H1 (cell line): Measurements from ENCODE around the gene DENND2C. TPM values are rescaled to one million over a fixed set of nuclear protein-coding genes. Genes with fewer than 3 reads are reported as not detected.

ENCODE experiments used
- CTCF ChIA-PET: fragments of 300-600 bp; sonication (Branson Sonifier 250); formaldehyde crosslinking; loops from one replicate; lab custom pipeline; 2021; ENCODE audit not compliant: partially characterized antibody; lab: Charles Lee
- POLR2A ChIA-PET: fragments of 300-600 bp; sonication (Branson Sonifier 250); formaldehyde crosslinking; loops from one replicate; lab custom pipeline; 2021; ENCODE audit warnings: inconsistent platforms; ENCODE audit not compliant: partially characterized antibody; lab: Charles Lee
- DNase-seq, 2 experiments: peaks; one replicate each; pipeline versions ENCODE4 v3.0.0 to v3.0.0-alpha.2; 2010 to 2022; ENCODE audit warnings: low spot score in 2 of 2, low read depth in 1 of 2, mixed read lengths in 1 of 2
- FAIRE-seq: peaks from 2 replicates; lab custom pipeline; 2011; peaks lifted over from hg19 to GRCh38; lab: Jason Lieb, UNC
- H2AFZ ChIP-seq: 2 replicates; pipeline ENCODE4 v1.8.1; 2012; ENCODE audit warnings: low read length, inconsistent platforms
- H2AK5ac ChIP-seq: 2 replicates; pipeline ENCODE4 v1.6.1; 2013; ENCODE audit warnings: low read depth, low read length
- H2BK120ac ChIP-seq: replicated peaks from 2 replicates; pipeline ENCODE3; 2013; ENCODE audit warnings: low read depth, low read length, inconsistent platforms
- H2BK12ac ChIP-seq: 2 replicates; pipeline ENCODE4 v1.6.1; 2013; ENCODE audit warnings: low read depth, low read length
- H2BK15ac ChIP-seq: 2 replicates; pipeline ENCODE4 v1.6.1; 2013; ENCODE audit warnings: low read length
- H2BK20ac ChIP-seq: 2 replicates; pipeline ENCODE4 v1.6.1; 2013; ENCODE audit warnings: low read length
- H2BK5ac ChIP-seq: 2 replicates; pipeline ENCODE4 v1.6.1; 2013; ENCODE audit warnings: low read depth, low read length
- H3K14ac ChIP-seq: 2 replicates; pipeline ENCODE4 v1.6.1; 2013; ENCODE audit warnings: inconsistent platforms; ENCODE audit not compliant: insufficient read length
- H3K18ac ChIP-seq: 2 replicates; pipeline ENCODE4 v1.6.1; 2013; ENCODE audit warnings: low read length; ENCODE audit errors: extremely low read depth
- H3K23ac ChIP-seq: 2 replicates; pipeline ENCODE4 v1.6.1; 2013; ENCODE audit warnings: inconsistent platforms; ENCODE audit not compliant: insufficient read length
- H3K23me2 ChIP-seq: 2 replicates; pipeline ENCODE4 v1.6.1; 2013; ENCODE audit warnings: low read depth, low read length
- H3K27ac ChIP-seq: 2 replicates; pipeline ENCODE4 v1.6.1; 2011; ENCODE audit warnings: low read depth, low read length, inconsistent platforms
- H3K27me3 ChIP-seq, 4 experiments: replicated peaks in 1 of 4; 1 replicate in 1 of 4; 2 replicates in 3 of 4; pipeline versions ENCODE4 v1.6.1 to v1.8.1; 2011 to 2013; ENCODE audit warnings: low read length in 3 of 4, mild to moderate bottlenecking in 3 of 4, inconsistent platforms in 2 of 4, mixed read lengths in 2 of 4, moderate library complexity in 1 of 4; ENCODE audit not compliant: control insufficient read depth in 3 of 4, insufficient read depth in 3 of 4; ENCODE audit errors: extremely low read depth in 1 of 4
- H3K36me3 ChIP-seq, 4 experiments: 2 replicates each; pipeline versions ENCODE4 v1.6.1 to v1.8.1; 2011 to 2013; ENCODE audit warnings: mild to moderate bottlenecking in 4 of 4, low read length in 3 of 4, moderate library complexity in 2 of 4, control low read depth in 1 of 4, inconsistent platforms in 1 of 4; ENCODE audit not compliant: insufficient read depth in 4 of 4, control insufficient read depth in 2 of 4
- H3K4ac ChIP-seq: replicated peaks from 2 replicates; pipeline ENCODE3; 2013; ENCODE audit warnings: low read length, low read depth, mixed read lengths, inconsistent platforms; ENCODE audit not compliant: insufficient read length
- H3K4me1 ChIP-seq, 4 experiments: replicated peaks in 1 of 4; 1 replicate in 1 of 4; 2 replicates in 3 of 4; pipeline versions ENCODE4 v1.6.1 to v1.8.1; 2011 to 2013; ENCODE audit warnings: low read length in 3 of 4, inconsistent platforms in 2 of 4, mixed read lengths in 1 of 4; ENCODE audit not compliant: insufficient read depth in 4 of 4, control insufficient read depth in 3 of 4
- H3K4me2 ChIP-seq, 2 experiments: 2 replicates each; pipeline versions ENCODE4 v1.6.1 to v1.8.1; 2011 to 2013; ENCODE audit warnings: low read depth in 2 of 2, low read length in 2 of 2, control low read depth in 1 of 2, inconsistent platforms in 1 of 2, mild to moderate bottlenecking in 1 of 2; ENCODE audit not compliant: insufficient read depth in 1 of 2
- H3K4me3 ChIP-seq, 4 experiments: fragments of 200-600, 300-600 bp in 1 of 4; sonication (generic), shearing (Covaris generic), sonication (Bioruptor Twin) in 1 of 4; 2 replicates each; pipeline versions ENCODE4 v1.5.1 to v1.8.1; 2011 to 2016; ENCODE audit warnings: low read length in 4 of 4, low read depth in 3 of 4, control low read depth in 2 of 4, inconsistent platforms in 2 of 4, mild to moderate bottlenecking in 2 of 4, mixed read lengths in 1 of 4, moderate library complexity in 1 of 4; ENCODE audit not compliant: insufficient read depth in 2 of 4; ENCODE audit errors: extremely low read depth in 1 of 4
- H3K56ac ChIP-seq: replicated peaks from 2 replicates; pipeline ENCODE3; 2013; ENCODE audit warnings: low read depth, mild to moderate bottlenecking, mixed read lengths, low read length, inconsistent platforms; ENCODE audit not compliant: insufficient read length
- H3K79me1 ChIP-seq: 2 replicates; pipeline ENCODE4 v1.6.1; 2013; ENCODE audit warnings: low read depth, low read length, control low read depth
- H3K79me2 ChIP-seq, 2 experiments: 2 replicates each; pipeline versions ENCODE4 v1.6.1 to v1.8.1; 2012 to 2013; ENCODE audit warnings: low read length in 2 of 2, mild to moderate bottlenecking in 2 of 2, inconsistent platforms in 1 of 2; ENCODE audit not compliant: insufficient read depth in 2 of 2, control insufficient read depth in 1 of 2
- H3K9ac ChIP-seq, 4 experiments: replicated peaks in 1 of 4; 1 replicate in 1 of 4; 2 replicates in 3 of 4; pipeline versions ENCODE4 v1.6.1 to v1.8.1; 2011 to 2013; ENCODE audit warnings: low read depth in 3 of 4, low read length in 3 of 4, control low read depth in 2 of 4, mild to moderate bottlenecking in 2 of 4, moderate library complexity in 2 of 4, inconsistent platforms in 1 of 4; ENCODE audit errors: extremely low read depth in 1 of 4
- H3K9me3 ChIP-seq, 2 experiments: 2 replicates each; pipeline versions ENCODE4 v1.6.1 to v1.8.1; 2012 to 2013; ENCODE audit warnings: mild to moderate bottlenecking in 2 of 2, moderate library complexity in 2 of 2, control low read depth in 1 of 2, inconsistent platforms in 1 of 2, low read depth in 1 of 2, low read length in 1 of 2, mixed read lengths in 1 of 2; ENCODE audit not compliant: insufficient read depth in 2 of 2
- H4K20me1 ChIP-seq, 2 experiments: replicated peaks in 1 of 2; 2 replicates each; pipeline versions ENCODE3 to v1.8.1; 2011 to 2013; ENCODE audit warnings: inconsistent platforms in 2 of 2, low read length in 2 of 2, mild to moderate bottlenecking in 1 of 2; ENCODE audit not compliant: insufficient read depth in 2 of 2, control insufficient read depth in 1 of 2
- H4K5ac ChIP-seq: 2 replicates; pipeline ENCODE4 v1.6.1; 2013; ENCODE audit warnings: low read length, low read depth, mixed read lengths, inconsistent platforms; ENCODE audit not compliant: insufficient read length
- H4K8ac ChIP-seq: 2 replicates; pipeline ENCODE4 v1.8.0; 2013; ENCODE audit warnings: mild to moderate bottlenecking, moderate library complexity, low read length, inconsistent platforms; ENCODE audit not compliant: insufficient read depth; ENCODE audit errors: extremely low read depth
- H4K91ac ChIP-seq: replicated peaks from 2 replicates; pipeline ENCODE3; 2013; ENCODE audit warnings: low read length, mixed read lengths, inconsistent platforms; ENCODE audit not compliant: insufficient read length
- CTBP2 ChIP-seq: IDR thresholded peaks from 2 replicates; pipeline ENCODE4 v1.7.0; 2011; ENCODE audit warnings: borderline replicate concordance, mild to moderate bottlenecking, moderate library complexity, mixed read lengths, low read length; ENCODE audit not compliant: insufficient read depth, insufficient read length
- EP300 ChIP-seq, 2 experiments: IDR thresholded peaks; 1 replicate in 1 of 2; 2 replicates in 1 of 2; pipeline ENCODE4 v1.6.1; 2011 to 2012; ENCODE audit warnings: low read depth in 2 of 2, low read length in 2 of 2, mild to moderate bottlenecking in 2 of 2, borderline replicate concordance in 1 of 2, inconsistent platforms in 1 of 2, moderate library complexity in 1 of 2
- MAFK ChIP-seq: IDR thresholded peaks from 2 replicates; pipeline ENCODE4 v1.6.1; 2012; ENCODE audit warnings: low read depth, mild to moderate bottlenecking, improper control_type of control experiment, low read length
- POU5F1 ChIP-seq: IDR thresholded peaks from 2 replicates; pipeline ENCODE4 v1.6.1; 2011; ENCODE audit warnings: low read depth, mild to moderate bottlenecking, low read length, moderate library complexity
- RNF2 ChIP-seq: fragments of 200-900, 300-1000 bp; sonication (generic); IDR thresholded peaks from 2 replicates; pipeline ENCODE4 v1.7.1; 2016; ENCODE audit warnings: borderline replicate concordance, low read depth, mild to moderate bottlenecking, antibody characterized with exemption, low read length; ENCODE audit not compliant: poor library complexity, severe bottlenecking; ENCODE audit errors: missing control alignments
- SP2 ChIP-seq: IDR thresholded peaks from 2 replicates; pipeline ENCODE4 v1.6.1; 2012; ENCODE audit warnings: mild to moderate bottlenecking, low read length, inconsistent platforms
- TAF7 ChIP-seq: optimal IDR thresholded peaks from 2 replicates; pipeline ENCODE3; 2011; ENCODE audit warnings: low read depth, mild to moderate bottlenecking, inconsistent platforms, low read length, moderate library complexity, borderline replicate concordance
- YY1 ChIP-seq: IDR thresholded peaks from 2 replicates; pipeline ENCODE4 v1.6.1; 2011; ENCODE audit warnings: low read depth, mild to moderate bottlenecking, low read length
- ZNF274 ChIP-seq: IDR thresholded peaks from 2 replicates; pipeline ENCODE4 v1.7.0; 2012; ENCODE audit warnings: low read length, borderline replicate concordance; ENCODE audit errors: extremely low read depth
- WGBS, 2 experiments: shearing (Covaris generic) in 1 of 2; methylation state at CpG; one replicate each; pipeline versions ENCODE4 v1.1.6 to v1.1.7; 2013 to 2015; ENCODE audit warnings: low lambda C conversion rate in 2 of 2, mixed read lengths in 2 of 2, inconsistent platforms in 1 of 2, low coverage in 1 of 2, missing lambda C conversion rate in 1 of 2; ENCODE audit not compliant: insufficient replicate concordance in 2 of 2, insufficient coverage in 1 of 2, insufficient read length in 1 of 2; ENCODE audit errors: extremely low coverage in 1 of 2, missing lambda C conversion rate in 1 of 2; 5-methylcytosine and 5-hydroxymethylcytosine counted together
- polyA plus RNA-seq, 7 experiments: library from polyadenylated mRNA; depleted of rRNA in 3 of 7; stranded (reverse) in 5 of 7; unstranded in 2 of 7; fragments of >200 nt in 5 of 7; fragments of 200-250 nt in 2 of 7; gene quantifications; 1 replicate in 5 of 7; 2 replicates in 1 of 7; 4 replicates in 1 of 7; pipeline versions ENCODE4 v1.2.1 to v1.2.3, GENCODE V29; 2011 to 2013; ENCODE audit warnings: missing spikeins in 2 of 7, mixed read lengths in 2 of 7
- total RNA-seq: library from RNA; stranded (reverse); fragmentation: NEBNext Ultra II Directional; extraction: Animal tissue kit (Norgen Biotek cat#: 25700); gene quantifications from 2 replicates; pipeline ENCODE4 v1.2.1, GENCODE V29; 2021
- TF ChIP-seq, protein P1 (sequence below), 3 experiments: IDR thresholded peaks; 1 replicate in 2 of 3; 2 replicates in 1 of 3; pipeline versions ENCODE4 v1.5.1 to v1.6.1; 2011; ENCODE audit warnings: low read length in 3 of 3, mild to moderate bottlenecking in 3 of 3, inconsistent platforms in 2 of 3, low read depth in 1 of 3, moderate library complexity in 1 of 3; ENCODE audit not compliant: insufficient read depth in 1 of 3; ENCODE audit errors: control extremely low read depth in 1 of 3
- TF ChIP-seq, protein P2 (sequence below): IDR thresholded peaks from 2 replicates; pipeline ENCODE4 v1.6.1; 2012; ENCODE audit warnings: inconsistent platforms

Gene DENND2C
- total and polyA plus RNA-seq, 2 of the 8 experiments (the other 6 are each of a cell fraction or from before 2014, with no cell fraction given) = 1.8 to 5.5 TPM

DNA sequence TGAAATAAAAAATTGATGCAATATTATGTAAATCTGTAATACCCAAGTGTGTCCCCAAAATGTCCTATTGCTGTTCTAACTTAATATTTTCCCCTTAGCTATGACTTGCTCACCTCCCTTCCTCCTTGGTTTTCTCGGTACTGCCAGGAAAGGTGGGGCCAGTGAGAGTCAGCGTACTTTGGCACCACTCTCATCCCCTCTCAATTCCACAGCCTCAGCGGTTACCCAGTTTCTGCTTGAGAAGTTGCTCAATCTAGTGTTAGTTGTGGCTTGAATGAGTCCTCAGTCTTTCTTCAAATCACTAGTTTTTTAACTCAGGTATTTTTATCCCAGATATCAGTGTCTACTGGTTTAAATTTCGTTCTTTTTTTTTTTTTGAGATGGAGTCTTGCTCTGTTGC is 120.7 kb downstream of the DENND2C start:
- FAIRE-seq (no peak), DNase-seq (no peak)
- no peak overlapping the region for H2BK15ac ChIP-seq
- H2BK5ac ChIP-seq = no peak overlapping the region
- no peaks in the 10 kb centered on the region for H3K9me3 ChIP-seq
- no peaks in the 10 kb centered on the region for H3K4me1 ChIP-seq
- CTCF ChIA-PET = interaction anchor here (0.6 to 1.7 kb wide), 2 partner anchors 8 to 202 kb away, joined by 4 to 5 read pairs; no protein-coding TSS in a partner anchor
- no peak overlapping the region for H3K4me2 ChIP-seq
- H3K4ac ChIP-seq = no peak overlapping the region
- H2BK20ac ChIP-seq = no peak overlapping the region
- H3K9ac ChIP-seq = no peak overlapping the region
- H2BK120ac ChIP-seq = no peak overlapping the region
- no peak overlapping the region for H3K27ac ChIP-seq
- no peak overlapping the region for H3K18ac ChIP-seq
- H2AFZ ChIP-seq = no peak overlapping the region
- H3K23ac ChIP-seq = no peak overlapping the region
- H3K27me3 ChIP-seq = no peaks in the 10 kb centered on the region
- no peak overlapping the region for H2AK5ac ChIP-seq
- POLR2A ChIA-PET = no interaction called here
- H3K79me1 ChIP-seq = no peaks in the 10 kb centered on the region
- H4K91ac ChIP-seq = no peak overlapping the region
- H3K14ac ChIP-seq = no peak overlapping the region
- no peaks in the 10 kb centered on the region for H3K36me3 ChIP-seq
- no peaks in the 10 kb centered on the region for H4K20me1 ChIP-seq
- 85% methylated on average over 4 of the region's 4 CpGs; no CpG with 5 or more reads in 1 of the 2 experiments for WGBS, 2 experiments
- no peak overlapping the region for H3K4me3 ChIP-seq
- H4K8ac ChIP-seq = no peak overlapping the region
- no peaks in the 10 kb centered on the region for H3K79me2 ChIP-seq
- no peak overlapping the region for H2BK12ac ChIP-seq
- no peak overlapping the region for H4K5ac ChIP-seq
- no peaks in the 10 kb centered on the region for H3K23me2 ChIP-seq
- H3K56ac ChIP-seq = no peak overlapping the region
- TF ChIP-seq MAFK = no peak
- no peak for TF ChIP-seq RNF2
- no peak for TF ChIP-seq SP2
- TF ChIP-seq CTBP2 = no peak
- no peak for TF ChIP-seq ZNF274
- no peak for TF ChIP-seq EP300 (IDR thresholded peaks at IDR 0.05; ENCODE audit: borderline replicate concordance in 1 of 2, low read depth in 2 of 2, low read length in 2 of 2)
- no peak for TF ChIP-seq YY1
- TF ChIP-seq, protein P1, sequence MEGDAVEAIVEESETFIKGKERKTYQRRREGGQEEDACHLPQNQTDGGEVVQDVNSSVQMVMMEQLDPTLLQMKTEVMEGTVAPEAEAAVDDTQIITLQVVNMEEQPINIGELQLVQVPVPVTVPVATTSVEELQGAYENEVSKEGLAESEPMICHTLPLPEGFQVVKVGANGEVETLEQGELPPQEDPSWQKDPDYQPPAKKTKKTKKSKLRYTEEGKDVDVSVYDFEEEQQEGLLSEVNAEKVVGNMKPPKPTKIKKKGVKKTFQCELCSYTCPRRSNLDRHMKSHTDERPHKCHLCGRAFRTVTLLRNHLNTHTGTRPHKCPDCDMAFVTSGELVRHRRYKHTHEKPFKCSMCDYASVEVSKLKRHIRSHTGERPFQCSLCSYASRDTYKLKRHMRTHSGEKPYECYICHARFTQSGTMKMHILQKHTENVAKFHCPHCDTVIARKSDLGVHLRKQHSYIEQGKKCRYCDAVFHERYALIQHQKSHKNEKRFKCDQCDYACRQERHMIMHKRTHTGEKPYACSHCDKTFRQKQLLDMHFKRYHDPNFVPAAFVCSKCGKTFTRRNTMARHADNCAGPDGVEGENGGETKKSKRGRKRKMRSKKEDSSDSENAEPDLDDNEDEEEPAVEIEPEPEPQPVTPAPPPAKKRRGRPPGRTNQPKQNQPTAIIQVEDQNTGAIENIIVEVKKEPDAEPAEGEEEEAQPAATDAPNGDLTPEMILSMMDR (IDR thresholded peaks at IDR 0.05; ENCODE audit: control extremely low read depth in 1 of 3, insufficient read depth in 1 of 3, low read depth in 1 of 3, low read length in 3 of 3) = no peak
- no peak for TF ChIP-seq TAF7
- TF ChIP-seq, protein P2, sequence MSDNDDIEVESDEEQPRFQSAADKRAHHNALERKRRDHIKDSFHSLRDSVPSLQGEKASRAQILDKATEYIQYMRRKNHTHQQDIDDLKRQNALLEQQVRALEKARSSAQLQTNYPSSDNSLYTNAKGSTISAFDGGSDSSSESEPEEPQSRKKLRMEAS = no peak
- TF ChIP-seq POU5F1 = no peak
